Esophagus (tissue), 2 donors: ENCODE measurements around the gene MKX. TPM values are rescaled to one million over a fixed set of nuclear protein-coding genes. Genes with fewer than 3 reads are reported as not detected.

Experiments
- H3K27ac ChIP-seq, 2 donors: one replicate each; pipeline ENCODE4 v1.5.1; 2013; ENCODE audit warnings: low read depth in 2 of 2, mild to moderate bottlenecking in 2 of 2, inconsistent platforms in 1 of 2, low read length in 1 of 2, moderate library complexity in 1 of 2
- H3K27me3 ChIP-seq, 2 donors: one replicate each; pipeline ENCODE4 v1.6.1; 2013; ENCODE audit warnings: low read length in 2 of 2, control low read depth in 1 of 2, mild to moderate bottlenecking in 1 of 2; ENCODE audit not compliant: insufficient read depth in 2 of 2, control insufficient read depth in 1 of 2
- H3K36me3 ChIP-seq, 2 donors: one replicate each; pipeline ENCODE4 v1.6.1; 2013; ENCODE audit warnings: low read length in 1 of 2; ENCODE audit not compliant: control insufficient read depth in 2 of 2, insufficient read depth in 2 of 2
- H3K4me1 ChIP-seq, 2 donors: one replicate each; pipeline ENCODE4 v1.6.1; 2013; ENCODE audit warnings: low read length in 1 of 2; ENCODE audit not compliant: control insufficient read depth in 2 of 2, insufficient read depth in 2 of 2
- H3K4me3 ChIP-seq, 2 donors: one replicate each; pipeline ENCODE4 v1.5.1; 2013; ENCODE audit warnings: low read length in 2 of 2, mild to moderate bottlenecking in 2 of 2, low read depth in 1 of 2, moderate library complexity in 1 of 2
- H3K9me3 ChIP-seq, 2 donors: one replicate each; pipeline ENCODE4 v1.6.1; 2013; ENCODE audit warnings: mild to moderate bottlenecking in 2 of 2, low read depth in 1 of 2, low read length in 1 of 2, moderate library complexity in 1 of 2; ENCODE audit not compliant: control insufficient read depth in 2 of 2, insufficient read depth in 1 of 2
- WGBS, 2 donors: extraction: QIAGEN DNeasy Blood & Tissue Kit; methylation state at CpG; one replicate each; pipeline ENCODE4 v1.1.7; 2013; 5-methylcytosine and 5-hydroxymethylcytosine counted together
- polyA plus RNA-seq, 2 donors: library from polyadenylated mRNA; stranded (reverse); fragments of 200-250 nt; gene quantifications; one replicate each; pipeline ENCODE4 v1.2.3, GENCODE V29; 2013
- donor health status: healthy with polysubstance abuse.
- donor health status: Bipolar disorder and iron deficiency.

MKX gene
- polyA plus RNA-seq, 2 donors, result 0.39 to 0.99 TPM

DNA sequence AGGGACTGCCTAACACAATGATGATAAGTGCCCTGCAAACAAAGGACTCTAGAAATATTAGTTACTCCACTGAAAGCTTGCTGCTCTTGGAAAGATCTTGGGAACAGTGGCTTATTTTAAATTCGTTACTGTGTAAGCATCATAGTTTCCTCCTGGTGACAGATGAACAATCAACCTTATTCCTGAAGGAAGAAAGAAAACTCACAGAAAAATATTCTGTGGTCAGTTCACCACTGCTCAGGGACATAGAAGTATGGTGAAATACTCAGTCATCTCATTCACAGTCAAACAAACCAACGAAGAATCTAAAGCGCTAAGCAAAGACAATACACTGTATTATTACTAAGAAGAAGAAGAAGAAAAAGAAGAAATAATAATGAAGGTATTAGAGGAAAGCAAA, 27.8 kb downstream of the MKX start:
- Histone ChIP-seq H3K4me1 (no peaks in the 10 kb centered on the region), H3K36me3 (no peaks in the 10 kb centered on the region), H3K27me3 (peaks cover 0 to 5% of the 10 kb centered on the region in 2 donors), H3K27ac (no peak overlapping the region), H3K9me3 (no peaks in the 10 kb centered on the region), H3K4me3 (no peak overlapping the region)
- 83 to 84% methylated on average over 3 of the region's 3 CpGs for WGBS, 2 donors

DNA sequence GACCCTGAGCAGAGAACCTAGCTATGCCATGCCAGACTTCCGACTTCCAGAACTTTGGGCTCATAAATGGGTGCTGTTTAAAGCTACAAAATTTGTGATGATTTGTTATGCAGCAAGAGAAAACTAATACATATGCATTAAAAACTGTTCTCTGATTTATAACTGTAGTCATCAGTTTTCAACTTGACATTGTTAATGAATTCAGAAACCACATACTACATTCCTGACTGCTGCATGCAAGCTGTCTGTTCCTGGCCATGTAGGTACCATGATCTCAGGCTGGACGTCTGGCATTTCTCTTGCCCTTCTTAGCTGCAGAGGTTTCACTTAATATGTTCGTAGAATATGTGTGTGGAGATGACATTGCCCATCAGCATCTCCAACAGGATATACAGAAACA, 28.4 kb downstream of the MKX start:
- no peak overlapping the region for H3K27ac ChIP-seq
- no peaks in the 10 kb centered on the region for H3K36me3 ChIP-seq
- H3K9me3 ChIP-seq, result no peaks in the 10 kb centered on the region
- peaks cover 0 to 5% of the 10 kb centered on the region in 2 donors for H3K27me3 ChIP-seq
- H3K4me3 ChIP-seq, result no peak overlapping the region
- H3K4me1 ChIP-seq, result no peaks in the 10 kb centered on the region
- WGBS, 2 donors, result 80 to 86% methylated on average over 3 of the region's 3 CpGs

GRCh38 chr10:27716521-27716920, 29.1 kb downstream of the MKX start:
- Histone ChIP-seq H3K36me3 (no peaks in the 10 kb centered on the region), H3K9me3 (no peaks in the 10 kb centered on the region), H3K4me1 (no peaks in the 10 kb centered on the region), H3K4me3 (no peak overlapping the region), H3K27me3 (peaks cover 0 to 4% of the 10 kb centered on the region in 2 donors), H3K27ac (no peak overlapping the region)
- 71 to 75% methylated on average over 5 of the region's 5 CpGs for WGBS, 2 donors

- H3K27me3 ChIP-seq, result peaks cover 0 to 2% of the 10 kb centered on the region in 2 donors
- no peak overlapping the region for H3K4me3 ChIP-seq
- 78 to 89% methylated on average over 3 of the region's 3 CpGs for WGBS, 2 donors
- no peaks in the 10 kb centered on the region for H3K36me3 ChIP-seq
- no peaks in the 10 kb centered on the region for H3K9me3 ChIP-seq
- H3K4me1 ChIP-seq, result no peaks in the 10 kb centered on the region
- H3K27ac ChIP-seq, result no peak overlapping the region
These were observed 30.1 kb downstream of the MKX start for GRCh38 chr10:27715505-27715904.

DNA sequence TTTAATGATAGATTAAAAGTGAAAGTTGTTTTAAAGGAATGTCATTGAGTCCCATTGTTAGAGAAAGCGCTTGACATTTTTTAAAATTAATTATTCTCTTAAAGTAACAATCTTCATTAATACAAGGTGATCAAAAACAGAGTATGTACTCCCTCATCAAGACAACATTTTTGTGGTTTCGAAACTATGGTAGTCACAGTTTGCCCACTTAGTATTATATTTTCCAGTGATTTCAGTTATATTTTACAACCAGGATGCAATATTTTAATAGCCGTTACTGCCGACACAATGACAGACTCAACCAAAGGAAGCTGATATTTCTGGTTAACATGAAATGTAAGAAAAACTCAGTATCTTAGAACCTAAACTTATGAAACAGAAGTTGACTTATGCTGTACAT, 31.3 kb downstream of the MKX start:
- Histone ChIP-seq H3K27me3 (peaks cover 0 to 2% of the 10 kb centered on the region in 2 donors), H3K4me1 (peaks cover 0 to 2% of the 10 kb centered on the region in 2 donors), H3K27ac (no peak overlapping the region), H3K4me3 (no peak overlapping the region), H3K9me3 (no peaks in the 10 kb centered on the region), H3K36me3 (no peaks in the 10 kb centered on the region)
- WGBS, 2 donors, result 38 to 47% methylated on average over 4 of the region's 4 CpGs

DNA sequence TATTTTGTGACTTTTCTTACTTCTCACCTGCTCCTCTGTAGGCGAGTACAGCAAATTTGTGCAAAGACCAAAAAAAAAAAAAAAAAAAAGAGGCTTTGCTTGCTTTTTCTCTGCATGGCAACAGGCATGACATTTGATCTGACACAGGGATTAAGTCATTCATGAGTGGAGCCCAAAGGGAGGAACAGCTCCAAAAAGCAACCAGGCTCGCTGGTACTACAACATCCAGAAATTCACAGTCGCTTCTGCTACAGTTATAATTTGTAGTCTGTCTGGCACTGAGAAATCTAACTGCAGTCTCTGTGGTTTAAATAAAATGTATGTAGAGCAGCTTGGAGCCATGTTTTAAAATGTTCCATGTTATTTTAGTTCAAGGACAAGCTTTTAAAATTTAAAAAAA, 31.7 kb downstream of the MKX start:
- Histone ChIP-seq H3K9me3 (no peaks in the 10 kb centered on the region), H3K4me3 (no peak overlapping the region), H3K27me3 (no peaks in the 10 kb centered on the region)

GRCh38 chr10:27710014-27710413, 35.6 kb downstream of the MKX start:
- H3K27ac ChIP-seq, result no peak overlapping the region
- H3K4me1 ChIP-seq, result peaks cover 0 to 2% of the 10 kb centered on the region in 2 donors
- H3K4me3 ChIP-seq, result no peak overlapping the region
- no peaks in the 10 kb centered on the region for H3K27me3 ChIP-seq
- no peaks in the 10 kb centered on the region for H3K36me3 ChIP-seq
- no peaks in the 10 kb centered on the region for H3K9me3 ChIP-seq

More for the DNA sequence above, 31.7 kb downstream of the MKX start:
- no peak overlapping the region for H3K27ac ChIP-seq
- WGBS, 2 donors, result 38 to 43% methylated on average over 3 of the region's 3 CpGs
- H3K36me3 ChIP-seq, result no peaks in the 10 kb centered on the region
- H3K4me1 ChIP-seq, result peaks cover 0 to 2% of the 10 kb centered on the region in 2 donors

DNA sequence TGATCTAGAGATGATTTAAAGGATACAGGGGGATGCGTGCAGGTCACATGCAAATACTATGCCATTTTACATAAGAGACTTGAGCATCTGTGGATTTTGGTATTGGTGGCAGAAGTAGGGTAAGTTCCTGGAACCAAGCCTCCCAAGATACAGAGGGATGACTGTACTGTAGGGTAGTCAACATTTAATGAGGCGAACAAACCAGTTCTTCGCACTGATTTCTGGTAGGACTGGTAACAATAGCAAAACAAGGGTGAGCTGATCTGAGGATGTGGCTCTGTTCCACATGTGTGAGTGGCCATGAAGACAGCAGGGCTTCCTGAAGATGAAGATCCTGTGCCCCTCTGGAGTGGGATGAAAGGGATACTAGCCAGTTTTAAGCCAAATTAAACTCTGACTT, 36.3 kb downstream of the MKX start:
- H3K36me3 ChIP-seq, result no peaks in the 10 kb centered on the region
- no peaks in the 10 kb centered on the region for H3K27me3 ChIP-seq
- no peak overlapping the region for H3K4me3 ChIP-seq
- peaks cover 0 to 2% of the 10 kb centered on the region in 2 donors for H3K4me1 ChIP-seq
- no peaks in the 10 kb centered on the region for H3K9me3 ChIP-seq
- 84 to 90% methylated on average over 3 of the region's 3 CpGs for whole genome bisulfite sequencing, 2 donors
- H3K27ac ChIP-seq, result no peak overlapping the region

DNA sequence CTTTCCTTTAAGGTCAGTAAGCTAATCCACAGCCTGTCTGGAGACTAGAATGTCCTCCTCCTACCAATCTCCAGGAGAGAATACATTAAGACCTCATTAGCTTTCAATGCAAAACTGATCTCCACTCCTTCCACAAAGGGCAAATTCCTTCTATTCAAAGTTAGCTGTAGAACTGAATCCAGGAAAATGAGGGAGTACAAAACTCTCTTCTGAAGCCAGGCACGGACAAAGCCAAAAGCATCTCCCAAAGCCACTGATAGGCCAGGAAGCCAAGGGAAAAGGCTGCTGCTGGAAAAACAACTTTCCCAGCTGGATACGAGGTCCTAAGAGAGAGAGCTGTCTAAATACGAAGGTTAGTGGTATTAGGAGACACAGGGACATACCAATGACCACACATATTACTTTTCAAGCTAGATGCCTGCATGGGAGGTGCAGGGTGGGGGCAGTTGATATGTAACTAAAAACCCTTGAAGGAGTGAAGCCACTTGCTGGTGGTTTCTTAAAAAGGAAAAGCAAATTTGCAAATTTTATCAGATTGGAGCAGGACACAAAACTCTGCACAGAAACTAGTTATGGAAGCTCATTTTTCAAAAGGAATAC, 43.6 kb downstream of the MKX start:
- WGBS, 2 donors, result 39 to 50% methylated on average over 3 of the region's 3 CpGs
- H3K27me3 ChIP-seq, result no peaks in the 10 kb centered on the region
- no peak overlapping the region for H3K4me3 ChIP-seq
- H3K4me1 ChIP-seq, result no peaks in the 10 kb centered on the region
- no peak overlapping the region for H3K27ac ChIP-seq
- H3K9me3 ChIP-seq, result no peaks in the 10 kb centered on the region
- H3K36me3 ChIP-seq, result no peaks in the 10 kb centered on the region

DNA sequence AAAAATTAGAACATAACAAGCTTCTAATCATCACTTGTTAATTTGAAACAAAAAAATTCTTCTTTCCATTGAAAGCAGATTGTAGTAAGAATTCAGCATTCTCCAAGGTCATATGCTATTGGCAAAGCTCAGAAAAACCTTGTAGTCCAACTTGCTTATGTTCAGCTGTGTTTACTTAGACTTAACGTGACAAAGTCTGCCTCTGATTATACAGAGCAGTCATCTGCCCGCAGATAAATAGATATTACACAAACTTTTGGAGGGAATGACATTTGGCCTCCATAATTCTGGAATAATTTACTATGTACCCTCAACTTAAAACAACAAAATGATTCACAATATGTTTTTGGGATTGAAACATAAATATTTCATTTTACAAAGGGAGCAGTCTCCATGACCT, 45.8 kb downstream of the MKX start:
- no peaks in the 10 kb centered on the region for H3K36me3 ChIP-seq
- no peaks in the 10 kb centered on the region for H3K9me3 ChIP-seq
- no peak overlapping the region for H3K27ac ChIP-seq
- H3K27me3 ChIP-seq, result no peaks in the 10 kb centered on the region
- WGBS, 2 donors, result 14 to 18% methylated on average over 2 of the region's 2 CpGs
- no peaks in the 10 kb centered on the region for H3K4me1 ChIP-seq
- no peak overlapping the region for H3K4me3 ChIP-seq
